Sigmoid colon (tissue), 7 donors: ENCODE results near the gene GRIP1. TPM values are rescaled to one million over a fixed set of nuclear protein-coding genes. Genes with fewer than 3 reads are reported as not detected.

Experiments used
- DNase-seq: peaks from one replicate; pipeline ENCODE4 v3.0.0-alpha.2; 2019
- H3K27ac ChIP-seq, 4 donors: fragments of 200-600 bp; sonication (generic); one replicate each; pipeline ENCODE4 v1.5.1; 2016 to 2019; ENCODE audit warnings: mild to moderate bottlenecking in 1 of 4
- H3K27me3 ChIP-seq, 3 donors: fragments of 200-600 bp; sonication (generic); one replicate each; pipeline ENCODE4 v1.5.1; 2019; ENCODE audit warnings: mild to moderate bottlenecking in 1 of 3
- H3K36me3 ChIP-seq, 4 donors: fragments of 200-600 bp; sonication (generic); one replicate each; pipeline ENCODE4 v1.5.1; 2016 to 2019
- H3K4me1 ChIP-seq, 4 donors: fragments of 200-600 bp; sonication (generic); one replicate each; pipeline ENCODE4 v1.5.1; 2017 to 2019
- H3K4me3 ChIP-seq, 4 donors: fragments of 200-600 bp; sonication (generic); one replicate each; pipeline ENCODE4 v1.5.1; 2017 to 2019; ENCODE audit warnings: mild to moderate bottlenecking in 2 of 4, moderate library complexity in 1 of 4
- H3K9me3 ChIP-seq, 4 donors: fragments of 200-600 bp in 3 of 4; sonication (generic) in 3 of 4; one replicate each; pipeline versions ENCODE4 v1.5.1 to v1.6.1; 2013 to 2019
- CTCF ChIP-seq, 4 experiments: fragments of 450-650 bp in 3 of 4; fragments of 200-600 bp in 1 of 4; IDR thresholded peaks; one replicate each; pipeline ENCODE4 v1.5.1; 2016 to 2019; ENCODE audit warnings: antibody characterized with exemption in 4 of 4, mild to moderate bottlenecking in 3 of 4, moderate library complexity in 2 of 4
- EP300 ChIP-seq, 4 donors: sonication (generic); formaldehyde crosslinking; IDR thresholded peaks; one replicate each; pipeline ENCODE4 v1.6.1; 2017; ENCODE audit warnings: antibody characterized with exemption in 4 of 4
- POLR2A ChIP-seq, 2 donors: fragments of 450-650 bp; IDR thresholded peaks; one replicate each; pipeline ENCODE4 v1.6.1; 2016; ENCODE audit warnings: antibody characterized with exemption in 2 of 2, mild to moderate bottlenecking in 2 of 2, moderate library complexity in 2 of 2
- POLR2AphosphoS5 ChIP-seq, 4 donors: sonication (generic); formaldehyde crosslinking; IDR thresholded peaks; one replicate each; pipeline ENCODE4 v1.6.1; 2017; ENCODE audit warnings: antibody characterized with exemption in 4 of 4
- WGBS, 2 donors: extraction: QIAGEN DNeasy Blood & Tissue Kit; methylation state at CpG; one replicate each; pipeline ENCODE4 v1.1.7; 2013; 5-methylcytosine and 5-hydroxymethylcytosine counted together
- intact Hi-C: fragments of 100-400 bp; cut with DNase I; formaldehyde crosslinking; loops from one replicate; pipeline ENCODE4 v1.15.1; 2023
- polyA plus RNA-seq, 3 donors: library from polyadenylated mRNA; stranded (reverse); fragments of 200-250 nt; gene quantifications; one replicate each; pipeline ENCODE4 v1.2.3, GENCODE V29; 2013
- total RNA-seq, 4 donors: library from RNA; depleted of rRNA; stranded (reverse); fragments of >200 nt; gene quantifications; one replicate each; pipeline ENCODE4 v1.1.0, GENCODE V29; 2016
- donor health status: healthy with polysubstance abuse.
- donor health status: Bipolar disorder and iron deficiency.
- donor health status: healthy.

The GRIP1 gene
- total and polyA plus RNA-seq, 7 donors: 0.46 to 14.0 (median 6.3) TPM

- Histone ChIP-seq H3K27me3 (no peaks in the 10 kb centered on the region), H3K36me3 (no peaks in the 10 kb centered on the region), H3K9me3 (no peaks in the 10 kb centered on the region), H3K4me1 (no peaks in the 10 kb centered on the region), H3K27ac (no peak overlapping the region), H3K4me3 (no peak overlapping the region)
- DNase-seq: no peak
- WGBS, 2 donors: 89 to 91% methylated on average over 6 of the region's 6 CpGs
- TF ChIP-seq POLR2A (IDR thresholded peaks at IDR 0.05): no peak
- no peak for TF ChIP-seq CTCF (IDR thresholded peaks at IDR 0.05)
- no peak for TF ChIP-seq EP300 (IDR thresholded peaks at IDR 0.05)
- no peak for TF ChIP-seq POLR2AphosphoS5 (IDR thresholded peaks at IDR 0.05)
- intact Hi-C loops: no loop called here
Observed at GRCh38 chr12:66379616-66380015, 299.3 kb downstream of the GRIP1 start.

- 87 to 92% methylated on average over 1 of the region's 1 CpG for WGBS, 2 donors
- H3K4me1 ChIP-seq: no peaks in the 10 kb centered on the region
- H3K9me3 ChIP-seq: no peaks in the 10 kb centered on the region
- DNase-seq: no peak
- no peak overlapping the region for H3K27ac ChIP-seq
- no peaks in the 10 kb centered on the region for H3K36me3 ChIP-seq
- no peaks in the 10 kb centered on the region for H3K27me3 ChIP-seq
- TF ChIP-seq CTCF (IDR thresholded peaks at IDR 0.05): no peak
- no peak overlapping the region for H3K4me3 ChIP-seq
- intact Hi-C loops: no loop called here
Observed at GRCh38 chr12:66375560-66375959, 303.3 kb downstream of the GRIP1 start.

- no peak overlapping the region for H3K4me3 ChIP-seq
- H3K4me1 ChIP-seq: no peaks in the 10 kb centered on the region
- no peaks in the 10 kb centered on the region for H3K27me3 ChIP-seq
- no peak for DNase-seq
- TF ChIP-seq POLR2AphosphoS5 (IDR thresholded peaks at IDR 0.05) (no peak), CTCF (IDR thresholded peaks at IDR 0.05) (no peak), EP300 (IDR thresholded peaks at IDR 0.05) (no peak), POLR2A (IDR thresholded peaks at IDR 0.05) (no peak)
- intact Hi-C loops: no loop called here
- WGBS, 2 donors: 73 to 81% methylated on average over 2 of the region's 2 CpGs
- no peak overlapping the region for H3K27ac ChIP-seq
- no peaks in the 10 kb centered on the region for H3K36me3 ChIP-seq
- no peaks in the 10 kb centered on the region for H3K9me3 ChIP-seq
Observed at GRCh38 chr12:66371982-66372381, 306.9 kb downstream of the GRIP1 start.

DNA sequence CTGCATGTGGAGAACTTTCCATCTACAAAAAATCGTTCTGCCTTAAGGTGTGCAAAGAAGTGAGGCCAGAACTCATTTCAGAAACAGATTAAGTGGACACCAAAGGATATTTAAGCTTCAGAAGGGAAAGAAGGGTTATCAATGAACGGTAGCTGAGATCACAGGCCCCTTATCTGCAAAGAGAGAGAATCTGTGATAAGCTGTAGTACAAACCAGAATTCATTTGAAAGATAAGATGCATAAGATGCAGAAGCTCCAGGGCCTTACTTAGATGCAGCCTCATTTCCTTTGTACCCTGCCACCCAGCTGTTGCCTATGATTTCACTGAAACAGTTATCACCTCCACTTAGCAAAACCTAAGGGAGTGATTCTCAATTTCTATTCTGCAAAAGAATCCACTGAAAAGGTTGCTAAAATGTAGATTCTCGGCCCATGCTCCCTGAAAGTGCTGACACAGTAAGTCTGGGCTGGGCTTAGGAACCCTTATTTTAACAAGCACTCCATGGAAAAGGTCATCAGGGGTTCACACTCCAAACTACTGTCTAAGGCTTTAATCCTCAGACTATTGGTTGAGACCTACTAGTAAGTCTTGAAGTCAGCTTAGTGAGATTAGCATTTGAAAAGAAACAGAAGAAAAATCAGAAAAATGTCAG is 311.7 kb downstream of the GRIP1 start:
- Histone ChIP-seq H3K36me3 (no peaks in the 10 kb centered on the region), H3K27ac (no peak overlapping the region), H3K27me3 (no peaks in the 10 kb centered on the region), H3K4me1 (no peaks in the 10 kb centered on the region), H3K4me3 (no peak overlapping the region), H3K9me3 (no peaks in the 10 kb centered on the region)
- intact Hi-C loops: no loop called here
- no peak for DNase-seq
- 71 to 76% methylated on average over 3 of the region's 3 CpGs for WGBS, 2 donors
- TF ChIP-seq EP300 (IDR thresholded peaks at IDR 0.05): no peak
- TF ChIP-seq CTCF (IDR thresholded peaks at IDR 0.05): no peak
- no peak for TF ChIP-seq POLR2A (IDR thresholded peaks at IDR 0.05)
- TF ChIP-seq POLR2AphosphoS5 (IDR thresholded peaks at IDR 0.05): no peak
